K562 (cell line): ENCODE measurements around the gene DAPK1. TPM values are rescaled to one million over a fixed set of nuclear protein-coding genes. Genes with fewer than 3 reads are reported as not detected.

Experiments
- CBFA2T2 ChIP-seq: fragments of 450-650 bp; conservative IDR thresholded peaks from 2 replicates; pipeline ENCODE4 v1.6.1; 2017; ENCODE audit warnings: mild to moderate bottlenecking
- GATAD2B ChIP-seq: fragments of 450-650 bp; IDR thresholded peaks from 2 replicates; pipeline ENCODE4 v1.6.1; 2017; ENCODE audit warnings: mild to moderate bottlenecking, borderline replicate concordance
- GTF2E2 ChIP-seq: fragments of 200-800 bp; sonication (Bioruptor generic); IDR thresholded peaks from 2 replicates; pipeline ENCODE4 v1.6.1; 2016; ENCODE audit warnings: missing genetic modification characterization, missing compliant biosample characterization
- HDAC3 ChIP-seq: fragments of 450-650 bp; IDR thresholded peaks from 2 replicates; pipeline ENCODE4 v1.6.1; 2018; ENCODE audit warnings: borderline replicate concordance, mild to moderate bottlenecking, moderate library complexity; ENCODE audit not compliant: partially characterized antibody
- HDAC8 ChIP-seq: fragments of 450-650 bp; IDR thresholded peaks from 2 replicates; pipeline ENCODE4 v1.6.1; 2016; ENCODE audit warnings: mild to moderate bottlenecking, missing genetic modification characterization, moderate library complexity, missing compliant biosample characterization
- POLR2AphosphoS5 ChIP-seq: IDR thresholded peaks from 2 replicates; pipeline ENCODE4 v1.6.1; 2011; ENCODE audit warnings: mild to moderate bottlenecking, low read depth, low read length, moderate library complexity; ENCODE audit not compliant: control insufficient read depth, insufficient read depth
- PRPF4 ChIP-seq: fragments of 200-400 bp; formaldehyde crosslinking; IDR thresholded peaks from one replicate; pipeline ENCODE4 v1.6.1; 2017; ENCODE audit warnings: low read length, low read depth, mild to moderate bottlenecking; ENCODE audit not compliant: insufficient read depth, poor library complexity, severe bottlenecking
- SMAD1 ChIP-seq: fragments of 150-350 bp; IDR thresholded peaks from 2 replicates; pipeline ENCODE4 v1.6.1; 2014; ENCODE audit warnings: low read length, low read depth; ENCODE audit not compliant: partially characterized antibody
- TARDBP ChIP-seq: fragments of 450-650 bp; IDR thresholded peaks from 2 replicates; pipeline ENCODE4 v1.6.1; 2016
- TEAD4 ChIP-seq, 2 experiments: sonication (generic) in 1 of 2; formaldehyde crosslinking in 1 of 2; IDR thresholded peaks; 2 replicates each; pipeline versions ENCODE4 v1.6.1 to v1.8.0; 2012 to 2022; ENCODE audit warnings: borderline replicate concordance in 1 of 2, inconsistent platforms in 1 of 2, low read length in 1 of 2, mild to moderate bottlenecking in 1 of 2, missing genetic modification reagents in 1 of 2
- TFAM ChIP-seq: fragments of 250-450 bp; sonication (Bioruptor Pico); conservative IDR thresholded peaks from 2 replicates; pipeline ENCODE4 v1.5.0; 2021; ENCODE audit warnings: mild to moderate bottlenecking, moderate library complexity
- USF1 ChIP-seq: sonication (generic); formaldehyde crosslinking; IDR thresholded peaks from 2 replicates; pipeline ENCODE4 v1.9.0; 2022; ENCODE audit warnings: mild to moderate bottlenecking, missing genetic modification reagents
- ZC3H8 ChIP-seq: fragments of 450-650 bp; IDR thresholded peaks from 2 replicates; pipeline ENCODE4 v1.6.1; 2017
- ZNF253 ChIP-seq: fragments of 250-450 bp; sonication (Bioruptor Pico); conservative IDR thresholded peaks from 2 replicates; pipeline ENCODE4 v1.6.1; 2021; ENCODE audit warnings: mild to moderate bottlenecking
- ZNF586 ChIP-seq: fragments of 450-650 bp; formaldehyde crosslinking; conservative IDR thresholded peaks from 2 replicates; pipeline ENCODE4 v1.4.0; 2020; ENCODE audit warnings: mild to moderate bottlenecking, moderate library complexity
- ZNF764 ChIP-seq: fragments of 250-450 bp; sonication (Bioruptor Pico); IDR thresholded peaks from 2 replicates; pipeline ENCODE4 v1.4.0; 2020; ENCODE audit warnings: low read depth, mild to moderate bottlenecking, moderate library complexity
- polyA plus RNA-seq, 8 experiments: library from polyadenylated mRNA; depleted of rRNA in 4 of 8; stranded (reverse) in 5 of 8; unstranded in 3 of 8; fragments of >200 nt; fragmentation: Nextera tagmentation in 2 of 8; fragmentation: Illumina TruSeq in 1 of 8; extraction: Ambion mirVana in 2 of 8; extraction: Trizol in 1 of 8; gene quantifications; 2 replicates each; pipeline versions ENCODE4 v1.2.1 to v1.2.3, GENCODE V29; 2011 to 2014; ENCODE audit warnings: inconsistent platforms in 1 of 8, missing spikeins in 1 of 8
- total RNA-seq, 7 experiments: library from RNA; depleted of rRNA in 6 of 7; stranded (reverse); fragments of >200 nt in 6 of 7; fragmentation: Illumina TruSeq in 2 of 7; extraction: Trizol in 2 of 7; gene quantifications; 2 replicates each; pipeline versions ENCODE4 v1.2.1 to v1.2.3, GENCODE V29; 2011 to 2021; ENCODE audit warnings: low replicate concordance in 1 of 7
- TF ChIP-seq, protein P1 (sequence below), 2 experiments: fragments of 450-650 bp; conservative IDR thresholded peaks; 2 replicates each; pipeline ENCODE4 v1.6.1; 2017; ENCODE audit warnings: mild to moderate bottlenecking in 2 of 2, moderate library complexity in 2 of 2
- TF ChIP-seq, protein P2 (sequence below): fragments of 250-450 bp; sonication (Bioruptor Pico); IDR thresholded peaks from 2 replicates; pipeline ENCODE4 v1.8.0; 2022; ENCODE audit warnings: moderate library complexity, mild to moderate bottlenecking, inconsistent platforms
- TF ChIP-seq, protein P3 (sequence below): IDR thresholded peaks from 3 replicates; pipeline ENCODE4 v1.6.1; 2011; ENCODE audit warnings: borderline replicate concordance, mild to moderate bottlenecking, moderate library complexity; ENCODE audit not compliant: insufficient read length; ENCODE audit errors: extremely low read depth
- TF ChIP-seq, protein P4 (sequence below): fragments of 450-650 bp; formaldehyde crosslinking; IDR thresholded peaks from 2 replicates; pipeline ENCODE4 v1.4.0; 2020; ENCODE audit warnings: mild to moderate bottlenecking, moderate library complexity

The DAPK1 gene
- total and polyA plus RNA-seq, 9 of the 15 experiments (the other 6 are each of a cell fraction or from before 2014, with no cell fraction given), result 1.7 to 26.4 (median 15.8) TPM

- TF ChIP-seq ZC3H8 (no peak), PRPF4 (no peak), HDAC8 (tag) (no peak), TEAD4 (IDR thresholded peaks at IDR 0.05; ENCODE audit: low read length) (peak; percentile 33; the same call in 1 of the 2 replicates), TEAD4 (CRISPR knock-in tag; IDR thresholded peaks at IDR 0.05; ENCODE audit: borderline replicate concordance) (no peak), GTF2E2 (peak; percentile 48; the same call in 1 of the 2 replicates), ZNF764 (no peak), POLR2AphosphoS5 (no peak), ZNF253 (no peak), SMAD1 (no peak), ZNF586 (no peak), TFAM (CRISPR knock-in tag) (no peak), TARDBP (no peak), HDAC3 (no peak), CBFA2T2 (peak; percentile 40; the same call in 1 of the 2 replicates), USF1 (CRISPR knock-in tag) (no peak), GATAD2B (no peak)
- TF ChIP-seq, protein P1, sequence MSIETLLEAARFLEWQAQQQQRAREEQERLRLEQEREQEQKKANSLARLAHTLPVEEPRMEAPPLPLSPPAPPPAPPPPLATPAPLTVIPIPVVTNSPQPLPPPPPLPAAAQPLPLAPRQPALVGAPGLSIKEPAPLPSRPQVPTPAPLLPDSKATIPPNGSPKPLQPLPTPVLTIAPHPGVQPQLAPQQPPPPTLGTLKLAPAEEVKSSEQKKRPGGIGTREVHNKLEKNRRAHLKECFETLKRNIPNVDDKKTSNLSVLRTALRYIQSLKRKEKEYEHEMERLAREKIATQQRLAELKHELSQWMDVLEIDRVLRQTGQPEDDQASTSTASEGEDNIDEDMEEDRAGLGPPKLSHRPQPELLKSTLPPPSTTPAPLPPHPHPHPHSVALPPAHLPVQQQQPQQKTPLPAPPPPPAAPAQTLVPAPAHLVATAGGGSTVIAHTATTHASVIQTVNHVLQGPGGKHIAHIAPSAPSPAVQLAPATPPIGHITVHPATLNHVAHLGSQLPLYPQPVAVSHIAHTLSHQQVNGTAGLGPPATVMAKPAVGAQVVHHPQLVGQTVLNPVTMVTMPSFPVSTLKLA (conservative IDR thresholded peaks at IDR 0.05), result peak in 1 of 2 experiments; percentile 1; a peak in 1 of 4 replicates
- TF ChIP-seq, protein P2, sequence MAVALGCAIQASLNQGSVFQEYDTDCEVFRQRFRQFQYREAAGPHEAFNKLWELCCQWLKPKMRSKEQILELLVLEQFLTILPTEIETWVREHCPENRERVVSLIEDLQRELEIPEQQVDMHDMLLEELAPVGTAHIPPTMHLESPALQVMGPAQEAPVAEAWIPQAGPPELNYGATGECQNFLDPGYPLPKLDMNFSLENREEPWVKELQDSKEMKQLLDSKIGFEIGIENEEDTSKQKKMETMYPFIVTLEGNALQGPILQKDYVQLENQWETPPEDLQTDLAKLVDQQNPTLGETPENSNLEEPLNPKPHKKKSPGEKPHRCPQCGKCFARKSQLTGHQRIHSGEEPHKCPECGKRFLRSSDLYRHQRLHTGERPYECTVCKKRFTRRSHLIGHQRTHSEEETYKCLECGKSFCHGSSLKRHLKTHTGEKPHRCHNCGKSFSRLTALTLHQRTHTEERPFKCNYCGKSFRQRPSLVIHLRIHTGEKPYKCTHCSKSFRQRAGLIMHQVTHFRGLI (CRISPR knock-in tag), result no peak
- TF ChIP-seq, protein P3, sequence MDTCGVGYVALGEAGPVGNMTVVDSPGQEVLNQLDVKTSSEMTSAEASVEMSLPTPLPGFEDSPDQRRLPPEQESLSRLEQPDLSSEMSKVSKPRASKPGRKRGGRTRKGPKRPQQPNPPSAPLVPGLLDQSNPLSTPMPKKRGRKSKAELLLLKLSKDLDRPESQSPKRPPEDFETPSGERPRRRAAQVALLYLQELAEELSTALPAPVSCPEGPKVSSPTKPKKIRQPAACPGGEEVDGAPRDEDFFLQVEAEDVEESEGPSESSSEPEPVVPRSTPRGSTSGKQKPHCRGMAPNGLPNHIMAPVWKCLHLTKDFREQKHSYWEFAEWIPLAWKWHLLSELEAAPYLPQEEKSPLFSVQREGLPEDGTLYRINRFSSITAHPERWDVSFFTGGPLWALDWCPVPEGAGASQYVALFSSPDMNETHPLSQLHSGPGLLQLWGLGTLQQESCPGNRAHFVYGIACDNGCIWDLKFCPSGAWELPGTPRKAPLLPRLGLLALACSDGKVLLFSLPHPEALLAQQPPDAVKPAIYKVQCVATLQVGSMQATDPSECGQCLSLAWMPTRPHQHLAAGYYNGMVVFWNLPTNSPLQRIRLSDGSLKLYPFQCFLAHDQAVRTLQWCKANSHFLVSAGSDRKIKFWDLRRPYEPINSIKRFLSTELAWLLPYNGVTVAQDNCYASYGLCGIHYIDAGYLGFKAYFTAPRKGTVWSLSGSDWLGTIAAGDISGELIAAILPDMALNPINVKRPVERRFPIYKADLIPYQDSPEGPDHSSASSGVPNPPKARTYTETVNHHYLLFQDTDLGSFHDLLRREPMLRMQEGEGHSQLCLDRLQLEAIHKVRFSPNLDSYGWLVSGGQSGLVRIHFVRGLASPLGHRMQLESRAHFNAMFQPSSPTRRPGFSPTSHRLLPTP, result no peak
- TF ChIP-seq, protein P4, sequence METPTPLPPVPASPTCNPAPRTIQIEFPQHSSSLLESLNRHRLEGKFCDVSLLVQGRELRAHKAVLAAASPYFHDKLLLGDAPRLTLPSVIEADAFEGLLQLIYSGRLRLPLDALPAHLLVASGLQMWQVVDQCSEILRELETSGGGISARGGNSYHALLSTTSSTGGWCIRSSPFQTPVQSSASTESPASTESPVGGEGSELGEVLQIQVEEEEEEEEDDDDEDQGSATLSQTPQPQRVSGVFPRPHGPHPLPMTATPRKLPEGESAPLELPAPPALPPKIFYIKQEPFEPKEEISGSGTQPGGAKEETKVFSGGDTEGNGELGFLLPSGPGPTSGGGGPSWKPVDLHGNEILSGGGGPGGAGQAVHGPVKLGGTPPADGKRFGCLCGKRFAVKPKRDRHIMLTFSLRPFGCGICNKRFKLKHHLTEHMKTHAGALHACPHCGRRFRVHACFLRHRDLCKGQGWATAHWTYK (CRISPR knock-in tag), result no peak
Observed at GRCh38 chr9:87725356-87725899, 227.8 kb downstream of the DAPK1 start (continued).
